ENCODE measurements around the gene B4GALNT2.
"Not testable (repeated sequence)": the region's sequence is repeated elsewhere in the genome, so short reads cannot be mapped to it uniquely, and the experiment has no call there.

The B4GALNT2 gene

DNA sequence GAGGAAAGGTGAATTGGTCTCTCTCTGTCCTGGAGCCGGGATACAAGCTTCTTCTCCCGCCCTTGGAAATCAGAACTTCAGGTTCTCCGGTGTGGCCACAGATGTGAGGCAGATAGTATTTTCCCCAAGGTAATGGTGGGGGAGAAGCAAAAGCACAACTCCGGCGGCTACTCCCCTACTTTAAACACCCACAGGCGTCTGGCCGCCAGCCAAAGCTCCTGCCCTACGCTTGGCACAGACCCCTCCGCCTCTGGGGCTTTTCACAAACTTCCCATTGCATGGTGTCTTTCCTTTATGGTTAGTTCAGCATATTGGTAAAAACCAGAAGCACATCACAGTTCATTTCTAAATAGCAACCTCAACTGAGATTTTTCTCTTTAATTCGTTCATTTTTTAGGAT lies 39.4 kb upstream of the B4GALNT2 start:
- no peak overlapping the region for H3K27ac ChIP-seq (ENCODE audit: low read depth, low read length)
- no peaks in the 10 kb centered on the region for H3F3A ChIP-seq (ENCODE audit: control insufficient read depth, insufficient read depth)

DNA sequence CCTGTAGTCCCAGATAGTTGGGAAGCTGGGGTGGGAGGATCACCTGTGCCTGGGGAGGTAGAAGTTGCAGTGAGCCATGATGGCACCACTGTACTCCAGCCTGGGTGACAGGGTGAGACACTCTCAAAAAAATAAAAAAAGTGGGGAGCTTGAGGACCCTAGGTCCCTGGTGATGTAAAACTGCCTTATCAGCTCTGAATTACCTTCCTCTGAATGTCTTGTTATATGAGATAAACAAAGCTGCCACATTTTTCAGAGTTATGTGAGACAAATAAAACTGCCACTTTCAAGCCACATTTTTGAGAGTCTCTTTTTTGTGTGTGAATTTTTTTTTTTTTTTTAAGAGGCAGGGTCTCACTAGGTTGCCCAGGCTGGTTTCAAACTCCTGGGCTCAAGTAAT lies 32.0 kb upstream of the B4GALNT2 start:
- no peak overlapping the region for H3K4me3 ChIP-seq (ENCODE audit: low read length)
- TF ChIP-seq, protein P1, sequence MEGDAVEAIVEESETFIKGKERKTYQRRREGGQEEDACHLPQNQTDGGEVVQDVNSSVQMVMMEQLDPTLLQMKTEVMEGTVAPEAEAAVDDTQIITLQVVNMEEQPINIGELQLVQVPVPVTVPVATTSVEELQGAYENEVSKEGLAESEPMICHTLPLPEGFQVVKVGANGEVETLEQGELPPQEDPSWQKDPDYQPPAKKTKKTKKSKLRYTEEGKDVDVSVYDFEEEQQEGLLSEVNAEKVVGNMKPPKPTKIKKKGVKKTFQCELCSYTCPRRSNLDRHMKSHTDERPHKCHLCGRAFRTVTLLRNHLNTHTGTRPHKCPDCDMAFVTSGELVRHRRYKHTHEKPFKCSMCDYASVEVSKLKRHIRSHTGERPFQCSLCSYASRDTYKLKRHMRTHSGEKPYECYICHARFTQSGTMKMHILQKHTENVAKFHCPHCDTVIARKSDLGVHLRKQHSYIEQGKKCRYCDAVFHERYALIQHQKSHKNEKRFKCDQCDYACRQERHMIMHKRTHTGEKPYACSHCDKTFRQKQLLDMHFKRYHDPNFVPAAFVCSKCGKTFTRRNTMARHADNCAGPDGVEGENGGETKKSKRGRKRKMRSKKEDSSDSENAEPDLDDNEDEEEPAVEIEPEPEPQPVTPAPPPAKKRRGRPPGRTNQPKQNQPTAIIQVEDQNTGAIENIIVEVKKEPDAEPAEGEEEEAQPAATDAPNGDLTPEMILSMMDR (IDR thresholded peaks at IDR 0.05; ENCODE audit: low read depth, low read length, poor library complexity, severe bottlenecking), result no peak
- TF ChIP-seq EZH2phosphoT487 (IDR thresholded peaks at IDR 0.05; ENCODE audit: borderline replicate concordance, low read length), result no peak
- H3K36me3 ChIP-seq (ENCODE audit: control insufficient read depth, low read length), result no peaks in the 10 kb centered on the region
- H3K4me1 ChIP-seq (ENCODE audit: control insufficient read depth, low read length), result no peaks in the 10 kb centered on the region
- no peak overlapping the region for H3K4me2 ChIP-seq (ENCODE audit: low read length)
- no peak overlapping the region for H3K27ac ChIP-seq (ENCODE audit: low read depth, low read length)
- no peaks in the 10 kb centered on the region for H4K20me1 ChIP-seq (ENCODE audit: control insufficient read depth, insufficient read depth, low read depth, low read length)
- H3F3A ChIP-seq (ENCODE audit: control insufficient read depth, insufficient read depth), result no peaks in the 10 kb centered on the region
- H3K27me3 ChIP-seq (ENCODE audit: control insufficient read depth, low read length), result peaks cover 2% of the 10 kb centered on the region; the same call in 1 of the 2 replicates
- H3K9me3 ChIP-seq (ENCODE audit: control insufficient read depth, insufficient read depth, low read length), result no peaks in the 10 kb centered on the region
- H3K79me2 ChIP-seq (ENCODE audit: control insufficient read depth, low read length), result no peaks in the 10 kb centered on the region
- no peaks in the 10 kb centered on the region for H3K9me2 ChIP-seq (replicated peaks; ENCODE audit: control insufficient read depth, low read length)

More for the DNA sequence above, 39.4 kb upstream of the B4GALNT2 start:
- H3K27me3 ChIP-seq (ENCODE audit: control insufficient read depth, low read length), result no peaks in the 10 kb centered on the region
- H3K9me2 ChIP-seq (replicated peaks; ENCODE audit: control insufficient read depth, low read length), result no peaks in the 10 kb centered on the region
- no peak overlapping the region for H3K4me3 ChIP-seq (ENCODE audit: low read length)
- H3K4me2 ChIP-seq (ENCODE audit: low read length), result no peak overlapping the region
- no peaks in the 10 kb centered on the region for H3K4me1 ChIP-seq (ENCODE audit: control insufficient read depth, low read length)
- no peaks in the 10 kb centered on the region for H3K36me3 ChIP-seq (ENCODE audit: control insufficient read depth, low read length)
- TF ChIP-seq, protein P1 (IDR thresholded peaks at IDR 0.05; ENCODE audit: low read depth, low read length, poor library complexity, severe bottlenecking), result no peak
- no peak for TF ChIP-seq EZH2phosphoT487 (IDR thresholded peaks at IDR 0.05; ENCODE audit: borderline replicate concordance, low read length)
- no peaks in the 10 kb centered on the region for H3K9me3 ChIP-seq (ENCODE audit: control insufficient read depth, insufficient read depth, low read length)
- H3K79me2 ChIP-seq (ENCODE audit: control insufficient read depth, low read length), result no peaks in the 10 kb centered on the region
- H4K20me1 ChIP-seq (ENCODE audit: control insufficient read depth, insufficient read depth, low read depth, low read length), result no peaks in the 10 kb centered on the region

DNA sequence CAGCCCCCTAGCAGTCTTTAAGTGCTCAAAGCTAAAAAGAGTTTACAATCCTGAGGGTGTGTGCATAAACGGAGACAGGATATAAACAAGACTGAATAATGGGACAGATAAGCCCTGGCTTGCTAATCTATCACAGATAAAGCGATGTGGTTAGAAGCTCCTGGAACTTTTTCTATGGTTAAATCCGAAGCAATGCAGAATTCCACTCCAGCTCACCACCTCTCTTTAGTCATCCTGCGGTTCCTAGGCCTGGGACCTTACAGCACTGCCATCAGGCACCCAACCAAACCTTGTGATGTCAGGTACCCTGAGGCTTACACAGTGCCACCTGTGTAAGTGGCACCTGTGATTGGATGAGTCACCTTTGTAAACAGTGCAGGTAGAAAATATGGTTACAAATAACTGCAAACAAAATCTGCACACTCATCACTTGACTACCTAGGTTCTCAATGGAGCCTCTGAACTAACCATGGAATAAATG lies 31.5 kb upstream of the B4GALNT2 start:
- Histone ChIP-seq H3F3A (ENCODE audit: control insufficient read depth, insufficient read depth) (no peaks in the 10 kb centered on the region), H4K20me1 (ENCODE audit: control insufficient read depth, insufficient read depth, low read depth, low read length) (no peaks in the 10 kb centered on the region), H3K79me2 (ENCODE audit: control insufficient read depth, low read length) (no peaks in the 10 kb centered on the region), H3K9me2 (replicated peaks; ENCODE audit: control insufficient read depth, low read length) (no peaks in the 10 kb centered on the region), H3K4me3 (ENCODE audit: low read length) (no peak overlapping the region), H3K4me2 (ENCODE audit: low read length) (no peak overlapping the region), H3K36me3 (ENCODE audit: control insufficient read depth, low read length) (no peaks in the 10 kb centered on the region), H3K9me3 (ENCODE audit: control insufficient read depth, insufficient read depth, low read length) (no peaks in the 10 kb centered on the region), H3K27ac (ENCODE audit: low read depth, low read length) (no peak overlapping the region), H3K4me1 (ENCODE audit: control insufficient read depth, low read length) (no peaks in the 10 kb centered on the region), H3K27me3 (ENCODE audit: control insufficient read depth, low read length) (peaks cover 2% of the 10 kb centered on the region; the same call in 1 of the 2 replicates)
- TF ChIP-seq, protein P1 (IDR thresholded peaks at IDR 0.05; ENCODE audit: low read depth, low read length, poor library complexity, severe bottlenecking), result no peak
- no peak for TF ChIP-seq EZH2phosphoT487 (IDR thresholded peaks at IDR 0.05; ENCODE audit: borderline replicate concordance, low read length)

DNA sequence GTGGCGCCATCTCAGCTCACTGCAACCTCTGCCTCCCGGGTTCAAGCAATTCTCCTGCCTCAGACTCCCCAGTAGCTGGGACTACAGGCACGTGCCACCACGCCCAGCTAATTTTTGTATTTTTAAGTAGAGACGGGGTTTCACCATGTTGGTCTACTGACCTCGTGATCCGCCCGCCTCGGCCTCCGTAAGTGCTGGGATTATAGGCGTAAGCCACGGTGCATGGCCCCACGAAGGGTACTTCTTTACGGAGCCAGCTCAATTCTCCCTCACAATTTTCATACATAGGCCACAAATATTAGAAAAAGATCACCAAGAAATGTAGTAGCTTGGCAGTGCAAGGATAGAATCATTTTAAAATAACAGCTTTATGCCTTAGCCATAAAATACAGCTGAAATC lies 29.2 kb upstream of the B4GALNT2 start:
- H3K27ac ChIP-seq (ENCODE audit: low read depth, low read length); H4K20me1 ChIP-seq (ENCODE audit: control insufficient read depth, insufficient read depth, low read depth, low read length); H3F3A ChIP-seq (ENCODE audit: control insufficient read depth, insufficient read depth); H3K27me3 ChIP-seq (ENCODE audit: control insufficient read depth, low read length); H3K9me2 ChIP-seq (replicated peaks; ENCODE audit: control insufficient read depth, low read length); H3K36me3 ChIP-seq (ENCODE audit: control insufficient read depth, low read length); H3K4me2 ChIP-seq (ENCODE audit: low read length); H3K79me2 ChIP-seq (ENCODE audit: control insufficient read depth, low read length); H3K4me3 ChIP-seq (ENCODE audit: low read length); H3K9me3 ChIP-seq (ENCODE audit: control insufficient read depth, insufficient read depth, low read length); H3K4me1 ChIP-seq (ENCODE audit: control insufficient read depth, low read length): not testable (repeated sequence)
